GM12878 (cell line): Measurements from ENCODE around the gene E2F2. TPM values are rescaled to one million over a fixed set of nuclear protein-coding genes. Genes with fewer than 3 reads are reported as not detected.

Source experiments
- CBX5 ChIP-seq: sonication (generic); IDR thresholded peaks from 2 replicates; pipeline ENCODE4 v1.6.1; 2016; ENCODE audit warnings: low read depth, moderate library complexity, mild to moderate bottlenecking, inconsistent platforms
- CREM ChIP-seq: IDR thresholded peaks from 2 replicates; pipeline ENCODE4 v1.6.1; 2014; ENCODE audit warnings: antibody characterized with exemption, low read depth
- EP300 ChIP-seq, 2 experiments: fragments of 150-350 bp in 1 of 2; IDR thresholded peaks; 2 replicates each; pipeline ENCODE4 v1.6.1; 2011 to 2012; ENCODE audit warnings: low read depth in 2 of 2, low read length in 2 of 2, borderline replicate concordance in 1 of 2, improper control_type of control experiment in 1 of 2, inconsistent platforms in 1 of 2; ENCODE audit not compliant: control insufficient read depth in 1 of 2
- FOS ChIP-seq: IDR thresholded peaks from 3 replicates; pipeline ENCODE4 v1.6.1; 2011; ENCODE audit warnings: borderline replicate concordance; ENCODE audit not compliant: insufficient read length; ENCODE audit errors: extremely low read depth
- IKZF1 ChIP-seq: fragments of 450-650 bp; conservative IDR thresholded peaks from 2 replicates; pipeline ENCODE4 v1.6.1; 2017; ENCODE audit warnings: antibody characterized with exemption, mild to moderate bottlenecking
- IRF4 ChIP-seq: IDR thresholded peaks from 2 replicates; pipeline ENCODE4 v1.6.1; 2011; ENCODE audit warnings: low read depth, low read length
- KAT2A ChIP-seq: conservative IDR thresholded peaks from 2 replicates; pipeline ENCODE4 v1.6.1; 2011; ENCODE audit warnings: low read depth, low read length; ENCODE audit not compliant: control insufficient read depth
- NFYA ChIP-seq: IDR thresholded peaks from 2 replicates; pipeline ENCODE4 v1.6.1; 2011; ENCODE audit warnings: low read depth, mild to moderate bottlenecking, low read length, improper control_type of control experiment, borderline replicate concordance
- NR2C1 ChIP-seq: fragments of 450-650 bp; IDR thresholded peaks from 2 replicates; pipeline ENCODE4 v1.6.1; 2017; ENCODE audit warnings: antibody characterized with exemption, mild to moderate bottlenecking, moderate library complexity
- PAX8 ChIP-seq: fragments of 450-650 bp; IDR thresholded peaks from 2 replicates; pipeline ENCODE4 v1.6.1; 2017; ENCODE audit warnings: mild to moderate bottlenecking, moderate library complexity
- POLR2AphosphoS2 ChIP-seq: IDR thresholded peaks from 2 replicates; pipeline ENCODE4 v1.6.1; 2011; ENCODE audit warnings: low read depth, mild to moderate bottlenecking, low read length, improper control_type of control experiment, moderate library complexity
- SREBF2 ChIP-seq: IDR thresholded peaks from 2 replicates; pipeline ENCODE4 v1.6.1; 2012; ENCODE audit warnings: mild to moderate bottlenecking, low read length
- TARDBP ChIP-seq: IDR thresholded peaks from 2 replicates; pipeline ENCODE4 v1.6.1; 2016; ENCODE audit warnings: borderline replicate concordance
- TCF12 ChIP-seq: IDR thresholded peaks from 2 replicates; pipeline ENCODE4 v1.6.1; 2011; ENCODE audit warnings: low read depth, mild to moderate bottlenecking, low read length
- USF2 ChIP-seq: IDR thresholded peaks from 2 replicates; pipeline ENCODE4 v1.6.1; 2011; ENCODE audit warnings: low read depth, low read length, improper control_type of control experiment, borderline replicate concordance
- ZNF207 ChIP-seq: fragments of 450-650 bp; IDR thresholded peaks from 2 replicates; pipeline ENCODE4 v1.6.1; 2014; ENCODE audit warnings: antibody characterized with exemption, mild to moderate bottlenecking, borderline replicate concordance
- polyA plus RNA-seq, 11 experiments: library from polyadenylated mRNA; depleted of rRNA in 4 of 11; unstranded in 6 of 11; stranded (reverse) in 5 of 11; fragments of >200 nt; fragmentation: Nextera tagmentation in 4 of 11; fragmentation: Illumina TruSeq in 1 of 11; extraction: Ambion mirVana in 4 of 11; extraction: Trizol in 1 of 11; gene quantifications; 1 replicate in 1 of 11; 2 replicates in 10 of 11; pipeline versions ENCODE4 v1.2.1 to v1.2.3, GENCODE V29; 2011 to 2016; ENCODE audit warnings: inconsistent platforms in 2 of 11, missing spikeins in 2 of 11, low read depth in 1 of 11
- total RNA-seq, 4 experiments: library from RNA; depleted of rRNA in 3 of 4; stranded (reverse); fragments of >200 nt in 3 of 4; fragmentation: Illumina TruSeq in 1 of 4; extraction: Trizol in 1 of 4; gene quantifications; 2 replicates each; pipeline versions ENCODE4 v1.2.1 to v1.2.3, GENCODE V29; 2013 to 2021
- TF ChIP-seq, protein P1 (sequence below): IDR thresholded peaks from 2 replicates; pipeline ENCODE4 v1.6.1; 2012; ENCODE audit warnings: improper control_type of control experiment, low read depth, low read length; ENCODE audit not compliant: insufficient replicate concordance
- TF ChIP-seq, protein P2 (sequence below): fragments of 450-650 bp; IDR thresholded peaks from 2 replicates; pipeline ENCODE4 v1.6.1; 2017; ENCODE audit warnings: borderline replicate concordance
- TF ChIP-seq, protein P3 (sequence below): fragments of 450-650 bp; IDR thresholded peaks from 2 replicates; pipeline ENCODE4 v1.6.1; 2017; ENCODE audit warnings: mild to moderate bottlenecking, moderate library complexity

The E2F2 gene
- total and polyA plus RNA-seq, 10 of the 15 experiments (the other 5 are each of a cell fraction or from before 2014, with no cell fraction given): 3.8 to 27.2 (median 14.6) TPM

- TF ChIP-seq, protein P1, sequence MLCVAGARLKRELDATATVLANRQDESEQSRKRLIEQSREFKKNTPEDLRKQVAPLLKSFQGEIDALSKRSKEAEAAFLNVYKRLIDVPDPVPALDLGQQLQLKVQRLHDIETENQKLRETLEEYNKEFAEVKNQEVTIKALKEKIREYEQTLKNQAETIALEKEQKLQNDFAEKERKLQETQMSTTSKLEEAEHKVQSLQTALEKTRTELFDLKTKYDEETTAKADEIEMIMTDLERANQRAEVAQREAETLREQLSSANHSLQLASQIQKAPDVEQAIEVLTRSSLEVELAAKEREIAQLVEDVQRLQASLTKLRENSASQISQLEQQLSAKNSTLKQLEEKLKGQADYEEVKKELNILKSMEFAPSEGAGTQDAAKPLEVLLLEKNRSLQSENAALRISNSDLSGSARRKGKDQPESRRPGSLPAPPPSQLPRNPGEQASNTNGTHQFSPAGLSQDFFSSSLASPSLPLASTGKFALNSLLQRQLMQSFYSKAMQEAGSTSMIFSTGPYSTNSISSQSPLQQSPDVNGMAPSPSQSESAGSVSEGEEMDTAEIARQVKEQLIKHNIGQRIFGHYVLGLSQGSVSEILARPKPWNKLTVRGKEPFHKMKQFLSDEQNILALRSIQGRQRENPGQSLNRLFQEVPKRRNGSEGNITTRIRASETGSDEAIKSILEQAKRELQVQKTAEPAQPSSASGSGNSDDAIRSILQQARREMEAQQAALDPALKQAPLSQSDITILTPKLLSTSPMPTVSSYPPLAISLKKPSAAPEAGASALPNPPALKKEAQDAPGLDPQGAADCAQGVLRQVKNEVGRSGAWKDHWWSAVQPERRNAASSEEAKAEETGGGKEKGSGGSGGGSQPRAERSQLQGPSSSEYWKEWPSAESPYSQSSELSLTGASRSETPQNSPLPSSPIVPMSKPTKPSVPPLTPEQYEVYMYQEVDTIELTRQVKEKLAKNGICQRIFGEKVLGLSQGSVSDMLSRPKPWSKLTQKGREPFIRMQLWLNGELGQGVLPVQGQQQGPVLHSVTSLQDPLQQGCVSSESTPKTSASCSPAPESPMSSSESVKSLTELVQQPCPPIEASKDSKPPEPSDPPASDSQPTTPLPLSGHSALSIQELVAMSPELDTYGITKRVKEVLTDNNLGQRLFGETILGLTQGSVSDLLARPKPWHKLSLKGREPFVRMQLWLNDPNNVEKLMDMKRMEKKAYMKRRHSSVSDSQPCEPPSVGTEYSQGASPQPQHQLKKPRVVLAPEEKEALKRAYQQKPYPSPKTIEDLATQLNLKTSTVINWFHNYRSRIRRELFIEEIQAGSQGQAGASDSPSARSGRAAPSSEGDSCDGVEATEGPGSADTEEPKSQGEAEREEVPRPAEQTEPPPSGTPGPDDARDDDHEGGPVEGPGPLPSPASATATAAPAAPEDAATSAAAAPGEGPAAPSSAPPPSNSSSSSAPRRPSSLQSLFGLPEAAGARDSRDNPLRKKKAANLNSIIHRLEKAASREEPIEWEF: no peak
- TF ChIP-seq NFYA (no peak), FOS (no peak), CREM (no peak), TARDBP (no peak), EP300 (IDR thresholded peaks at IDR 0.05; ENCODE audit: borderline replicate concordance in 1 of 2, control insufficient read depth in 1 of 2, low read depth in 2 of 2, low read length in 2 of 2) (no peak), USF2 (no peak), TCF12 (no peak), IKZF1 (no peak), IRF4 (no peak), PAX8 (no peak), NR2C1 (no peak), SREBF2 (no peak), KAT2A (no peak), POLR2AphosphoS2 (0 out of 2 replicates have a peak, but pooled peaks have one; percentile 4), CBX5 (no peak), ZNF207 (no peak)
- TF ChIP-seq, protein P2, sequence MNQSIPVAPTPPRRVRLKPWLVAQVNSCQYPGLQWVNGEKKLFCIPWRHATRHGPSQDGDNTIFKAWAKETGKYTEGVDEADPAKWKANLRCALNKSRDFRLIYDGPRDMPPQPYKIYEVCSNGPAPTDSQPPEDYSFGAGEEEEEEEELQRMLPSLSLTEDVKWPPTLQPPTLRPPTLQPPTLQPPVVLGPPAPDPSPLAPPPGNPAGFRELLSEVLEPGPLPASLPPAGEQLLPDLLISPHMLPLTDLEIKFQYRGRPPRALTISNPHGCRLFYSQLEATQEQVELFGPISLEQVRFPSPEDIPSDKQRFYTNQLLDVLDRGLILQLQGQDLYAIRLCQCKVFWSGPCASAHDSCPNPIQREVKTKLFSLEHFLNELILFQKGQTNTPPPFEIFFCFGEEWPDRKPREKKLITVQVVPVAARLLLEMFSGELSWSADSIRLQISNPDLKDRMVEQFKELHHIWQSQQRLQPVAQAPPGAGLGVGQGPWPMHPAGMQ: no peak
- TF ChIP-seq, protein P3, sequence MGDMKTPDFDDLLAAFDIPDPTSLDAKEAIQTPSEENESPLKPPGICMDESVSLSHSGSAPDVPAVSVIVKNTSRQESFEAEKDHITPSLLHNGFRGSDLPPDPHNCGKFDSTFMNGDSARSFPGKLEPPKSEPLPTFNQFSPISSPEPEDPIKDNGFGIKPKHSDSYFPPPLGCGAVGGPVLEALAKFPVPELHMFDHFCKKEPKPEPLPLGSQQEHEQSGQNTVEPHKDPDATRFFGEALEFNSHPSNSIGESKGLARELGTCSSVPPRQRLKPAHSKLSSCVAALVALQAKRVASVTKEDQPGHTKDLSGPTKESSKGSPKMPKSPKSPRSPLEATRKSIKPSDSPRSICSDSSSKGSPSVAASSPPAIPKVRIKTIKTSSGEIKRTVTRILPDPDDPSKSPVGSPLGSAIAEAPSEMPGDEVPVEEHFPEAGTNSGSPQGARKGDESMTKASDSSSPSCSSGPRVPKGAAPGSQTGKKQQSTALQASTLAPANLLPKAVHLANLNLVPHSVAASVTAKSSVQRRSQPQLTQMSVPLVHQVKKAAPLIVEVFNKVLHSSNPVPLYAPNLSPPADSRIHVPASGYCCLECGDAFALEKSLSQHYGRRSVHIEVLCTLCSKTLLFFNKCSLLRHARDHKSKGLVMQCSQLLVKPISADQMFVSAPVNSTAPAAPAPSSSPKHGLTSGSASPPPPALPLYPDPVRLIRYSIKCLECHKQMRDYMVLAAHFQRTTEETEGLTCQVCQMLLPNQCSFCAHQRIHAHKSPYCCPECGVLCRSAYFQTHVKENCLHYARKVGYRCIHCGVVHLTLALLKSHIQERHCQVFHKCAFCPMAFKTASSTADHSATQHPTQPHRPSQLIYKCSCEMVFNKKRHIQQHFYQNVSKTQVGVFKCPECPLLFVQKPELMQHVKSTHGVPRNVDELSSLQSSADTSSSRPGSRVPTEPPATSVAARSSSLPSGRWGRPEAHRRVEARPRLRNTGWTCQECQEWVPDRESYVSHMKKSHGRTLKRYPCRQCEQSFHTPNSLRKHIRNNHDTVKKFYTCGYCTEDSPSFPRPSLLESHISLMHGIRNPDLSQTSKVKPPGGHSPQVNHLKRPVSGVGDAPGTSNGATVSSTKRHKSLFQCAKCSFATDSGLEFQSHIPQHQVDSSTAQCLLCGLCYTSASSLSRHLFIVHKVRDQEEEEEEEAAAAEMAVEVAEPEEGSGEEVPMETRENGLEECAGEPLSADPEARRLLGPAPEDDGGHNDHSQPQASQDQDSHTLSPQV: no peak
Measured at GRCh38 chr1:23557471-23558124, 26.6 kb upstream of the E2F2 start (continued).
